ENCODE results near the gene SUPT3H.

SUPT3H gene

DNA sequence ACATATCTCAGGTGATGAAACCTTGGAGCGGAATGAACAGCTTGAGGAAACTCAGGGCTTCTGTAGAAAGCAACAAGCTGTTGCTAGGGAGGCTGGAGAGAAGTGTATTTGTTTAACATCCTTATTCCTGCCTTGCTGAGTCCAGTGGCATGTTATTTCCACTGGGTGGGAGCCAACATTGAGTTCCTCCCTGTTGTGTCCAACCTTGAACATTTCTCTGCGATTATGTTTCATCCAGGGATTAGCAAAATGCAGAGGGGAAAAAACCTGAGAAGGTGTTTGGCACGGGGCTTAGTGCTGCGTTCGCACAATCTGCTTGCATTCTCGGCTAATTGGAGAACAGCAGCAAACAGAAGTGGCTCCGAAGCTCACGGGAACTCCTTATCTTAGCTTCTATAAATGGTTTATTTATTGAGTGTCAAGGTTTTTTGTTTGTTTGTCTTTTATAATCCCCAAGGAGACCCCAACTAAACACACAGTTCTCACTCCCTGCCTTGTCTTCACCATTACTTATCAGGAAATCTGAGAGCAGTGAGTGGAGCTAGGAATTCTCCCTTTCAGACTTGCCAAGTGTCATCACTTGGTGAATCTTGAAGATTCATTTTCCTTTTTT, 577.5 kb downstream of the SUPT3H start:
- Histone ChIP-seq H3K27ac (no peak overlapping the region), H3K4me3 (no peak overlapping the region), H3K9me3 (no peaks in the 10 kb centered on the region), H3K4me1 (peaks cover 0 to 13% (median 4%) of the 10 kb centered on the region in 4 donors), H3K27me3 (no peaks in the 10 kb centered on the region), H3K36me3 (no peaks in the 10 kb centered on the region)
- intact Hi-C loops (cut with DNase I; ENCODE audit: low total_unique reads), result no loop called here
- TF ChIP-seq, protein P1, sequence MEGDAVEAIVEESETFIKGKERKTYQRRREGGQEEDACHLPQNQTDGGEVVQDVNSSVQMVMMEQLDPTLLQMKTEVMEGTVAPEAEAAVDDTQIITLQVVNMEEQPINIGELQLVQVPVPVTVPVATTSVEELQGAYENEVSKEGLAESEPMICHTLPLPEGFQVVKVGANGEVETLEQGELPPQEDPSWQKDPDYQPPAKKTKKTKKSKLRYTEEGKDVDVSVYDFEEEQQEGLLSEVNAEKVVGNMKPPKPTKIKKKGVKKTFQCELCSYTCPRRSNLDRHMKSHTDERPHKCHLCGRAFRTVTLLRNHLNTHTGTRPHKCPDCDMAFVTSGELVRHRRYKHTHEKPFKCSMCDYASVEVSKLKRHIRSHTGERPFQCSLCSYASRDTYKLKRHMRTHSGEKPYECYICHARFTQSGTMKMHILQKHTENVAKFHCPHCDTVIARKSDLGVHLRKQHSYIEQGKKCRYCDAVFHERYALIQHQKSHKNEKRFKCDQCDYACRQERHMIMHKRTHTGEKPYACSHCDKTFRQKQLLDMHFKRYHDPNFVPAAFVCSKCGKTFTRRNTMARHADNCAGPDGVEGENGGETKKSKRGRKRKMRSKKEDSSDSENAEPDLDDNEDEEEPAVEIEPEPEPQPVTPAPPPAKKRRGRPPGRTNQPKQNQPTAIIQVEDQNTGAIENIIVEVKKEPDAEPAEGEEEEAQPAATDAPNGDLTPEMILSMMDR (IDR thresholded peaks at IDR 0.05), result no peak
- DNase-seq, result peak in 1 of 2 donors; percentile 36

DNA sequence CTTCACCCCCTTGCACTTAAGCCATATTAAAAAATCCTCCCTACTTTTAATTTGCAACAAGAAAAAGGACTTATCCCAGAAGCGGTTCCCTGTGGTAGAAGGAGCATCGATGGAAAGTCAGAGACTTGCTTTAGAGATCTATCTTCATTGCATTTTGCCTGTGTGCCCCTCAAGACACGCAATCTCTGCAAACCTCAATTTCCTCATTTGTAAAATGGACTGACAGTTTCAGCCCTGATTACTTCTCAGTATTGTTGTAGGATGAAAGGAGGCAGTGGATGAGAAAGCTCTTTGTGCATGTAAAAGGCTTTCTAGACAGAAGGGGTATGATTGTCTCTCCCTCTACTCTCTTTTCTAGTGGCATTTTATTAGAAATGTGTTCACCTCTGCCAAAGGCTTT, 580.0 kb downstream of the SUPT3H start:
- Histone ChIP-seq H3K36me3 (no peaks in the 10 kb centered on the region), H3K9me3 (no peaks in the 10 kb centered on the region), H3K27me3 (no peaks in the 10 kb centered on the region), H3K4me1 (peaks cover 0 to 13% (median 4%) of the 10 kb centered on the region in 4 donors), H3K27ac (no peak overlapping the region), H3K4me3 (no peak overlapping the region)
- intact Hi-C loops (cut with DNase I; ENCODE audit: low total_unique reads), result no loop called here
- no peak for DNase-seq
- TF ChIP-seq, protein P1 (IDR thresholded peaks at IDR 0.05), result no peak

DNA sequence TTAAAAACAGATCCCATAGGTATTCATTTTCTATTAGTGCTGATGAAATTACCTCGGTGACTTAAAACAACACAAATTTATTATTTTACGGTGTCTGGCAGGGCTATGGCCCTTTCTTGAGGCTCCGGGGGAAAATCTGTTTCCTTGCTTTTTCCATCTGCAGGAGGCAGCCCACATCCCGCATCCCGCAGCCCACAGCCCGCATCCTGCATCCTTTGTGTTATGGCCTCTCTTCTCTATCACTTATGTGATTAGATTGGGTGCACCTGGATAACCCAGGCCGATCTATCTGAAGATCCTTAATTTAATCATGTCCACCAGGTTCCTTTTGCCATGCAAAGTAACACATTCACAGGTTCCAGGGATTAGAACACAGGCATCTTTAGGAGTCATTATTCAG, 582.4 kb downstream of the SUPT3H start:
- intact Hi-C loops (cut with DNase I; ENCODE audit: low total_unique reads), result no loop called here
- H3K4me3 ChIP-seq, result no peak overlapping the region
- DNase-seq, result no peak
- no peak overlapping the region for H3K27ac ChIP-seq
- TF ChIP-seq, protein P1 (IDR thresholded peaks at IDR 0.05), result no peak
- no peaks in the 10 kb centered on the region for H3K27me3 ChIP-seq
- peaks cover 0 to 8% (median 3%) of the 10 kb centered on the region in 4 donors for H3K4me1 ChIP-seq
- no peaks in the 10 kb centered on the region for H3K9me3 ChIP-seq
- H3K36me3 ChIP-seq, result no peaks in the 10 kb centered on the region

DNA sequence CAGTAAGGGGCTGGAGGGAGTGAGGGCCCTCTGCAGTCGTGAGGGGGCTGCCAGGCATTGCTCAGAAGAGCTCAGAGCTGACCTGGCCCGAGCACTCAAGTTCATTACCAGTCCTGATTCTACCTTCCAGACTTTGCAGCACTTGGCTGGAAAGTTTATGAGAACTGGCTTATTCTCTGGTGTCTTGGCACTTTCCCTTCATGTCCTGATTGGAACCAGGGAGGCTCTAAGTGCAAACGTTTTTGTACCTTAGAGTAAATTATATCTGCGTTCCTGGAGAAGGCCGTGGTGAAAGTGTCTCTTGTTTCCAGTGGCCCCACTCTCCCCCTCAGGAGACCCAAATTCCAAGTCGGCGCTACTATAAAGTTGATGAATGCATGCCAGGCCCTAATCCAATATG, 587.9 kb downstream of the SUPT3H start:
- Histone ChIP-seq H3K4me1 (no peaks in the 10 kb centered on the region), H3K36me3 (no peaks in the 10 kb centered on the region), H3K4me3 (no peak overlapping the region), H3K9me3 (no peaks in the 10 kb centered on the region), H3K27me3 (no peaks in the 10 kb centered on the region), H3K27ac (no peak overlapping the region)
- intact Hi-C loops (cut with DNase I; ENCODE audit: low total_unique reads), result no loop called here
- no peak for DNase-seq
- TF ChIP-seq, protein P1 (IDR thresholded peaks at IDR 0.05), result no peak

DNA sequence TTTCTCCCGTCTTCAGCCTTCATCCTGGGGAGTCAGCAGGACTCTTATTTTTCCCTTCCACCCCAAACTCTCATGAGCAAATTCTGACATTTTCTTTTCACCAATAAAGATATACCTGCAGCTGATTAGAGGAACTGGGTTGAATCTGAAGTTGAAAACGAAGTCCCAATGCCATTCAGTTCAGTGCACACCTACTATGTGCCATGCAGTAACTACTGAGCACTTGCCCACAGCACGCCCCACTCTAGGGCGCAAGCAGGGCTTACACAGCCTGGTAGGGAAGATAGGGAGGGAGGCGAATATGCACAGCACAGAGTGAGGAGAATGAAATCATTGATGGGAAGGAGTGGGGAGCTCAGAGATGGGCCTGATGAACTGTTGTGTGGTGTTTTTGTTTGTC, 588.7 kb downstream of the SUPT3H start:
- no peak for DNase-seq
- no peaks in the 10 kb centered on the region for H3K4me1 ChIP-seq
- no peaks in the 10 kb centered on the region for H3K36me3 ChIP-seq
- peaks cover 0 to 4% (median 0%) of the 10 kb centered on the region in 3 donors for H3K9me3 ChIP-seq
- H3K27me3 ChIP-seq, result no peaks in the 10 kb centered on the region
- TF ChIP-seq, protein P1 (IDR thresholded peaks at IDR 0.05), result no peak
- H3K27ac ChIP-seq, result peak overlapping the region; percentile 7 to 12
- intact Hi-C loops (cut with DNase I; ENCODE audit: low total_unique reads), result no loop called here
- H3K4me3 ChIP-seq, result no peak overlapping the region

Measured in tibial artery (tissue), 4 donors.